HL-60/S4 treated with retinoic acid at 250 ng/mL for 4 days and 3 days (cell line): ENCODE data around the gene FBLN1.

ENCODE experiments used
- in situ Hi-C: fragments of 300-500 bp; cut with MboI; formaldehyde crosslinking; loops from 2 replicates; pipeline ENCODE4 v1.7.0; 2022; ENCODE audit warnings: low sequenced_read_pairs

FBLN1 gene

DNA sequence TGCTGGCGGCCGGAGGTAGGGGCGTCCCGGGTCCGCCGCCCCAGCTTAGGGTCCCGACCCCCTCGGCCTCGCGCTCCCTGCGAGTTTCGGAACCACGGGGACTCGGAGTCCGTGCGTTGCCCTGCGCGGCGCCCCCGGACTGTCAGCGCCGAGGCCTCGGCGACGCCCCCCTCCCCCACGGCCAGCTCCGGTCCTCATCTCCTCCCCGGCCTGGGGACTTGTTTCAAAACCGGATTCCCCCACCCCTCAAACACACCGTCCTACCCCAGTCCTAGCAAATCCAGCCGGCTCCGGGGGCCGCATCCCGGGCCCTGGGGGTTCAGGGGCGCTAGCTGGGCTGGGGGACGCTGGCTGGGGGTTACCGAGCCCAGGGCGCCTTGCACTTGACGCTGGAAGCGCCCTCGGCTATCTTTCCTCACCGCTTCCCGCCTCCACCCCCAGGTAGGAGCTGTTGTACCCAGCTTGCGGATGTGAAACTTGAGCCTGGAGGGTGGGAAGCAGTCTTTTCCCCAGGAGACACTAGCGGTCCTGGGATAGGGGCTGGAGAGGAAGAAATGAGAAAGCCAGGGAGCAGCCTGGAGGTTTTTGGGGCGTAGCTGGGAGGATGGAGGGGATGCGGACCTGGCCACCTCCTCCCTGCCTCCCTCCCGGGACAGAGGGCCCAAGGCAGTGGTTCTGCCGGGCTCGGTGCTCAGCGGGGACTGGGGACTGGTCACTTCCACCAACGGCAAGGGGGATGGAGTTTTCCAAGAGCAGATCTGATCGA lies 550 bp downstream of the FBLN1 start:
- in situ Hi-C loops, result no loop called here

DNA sequence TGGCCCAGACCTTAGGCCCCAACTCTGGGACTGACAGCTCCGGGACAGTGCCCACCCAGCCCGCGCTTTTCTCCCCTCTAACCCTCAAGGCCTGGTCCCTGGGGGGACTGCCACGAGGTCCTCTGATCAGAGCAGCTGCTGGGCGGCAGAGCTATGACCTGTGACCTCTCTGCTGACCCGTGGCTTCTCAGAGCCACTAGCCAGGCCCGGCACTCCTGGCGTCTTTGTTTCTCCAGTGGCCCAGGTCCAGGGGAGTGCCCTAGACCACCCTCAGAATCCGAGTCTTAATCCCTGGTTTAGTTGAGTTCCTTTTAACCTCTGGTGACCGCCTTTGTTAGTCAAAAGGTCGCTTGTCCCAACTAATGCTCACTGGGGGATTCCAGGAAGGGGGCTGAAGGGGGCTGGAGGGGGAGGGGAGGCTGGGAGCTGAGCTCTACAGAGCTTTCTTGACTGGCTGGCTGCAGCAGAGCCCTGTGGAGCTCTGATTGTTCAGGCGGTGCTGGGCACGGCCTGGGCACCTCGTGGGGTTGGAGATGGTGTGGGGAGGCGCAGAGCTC lies 1.2 kb downstream of the FBLN1 start:
- in situ Hi-C loops, result no loop called here

DNA sequence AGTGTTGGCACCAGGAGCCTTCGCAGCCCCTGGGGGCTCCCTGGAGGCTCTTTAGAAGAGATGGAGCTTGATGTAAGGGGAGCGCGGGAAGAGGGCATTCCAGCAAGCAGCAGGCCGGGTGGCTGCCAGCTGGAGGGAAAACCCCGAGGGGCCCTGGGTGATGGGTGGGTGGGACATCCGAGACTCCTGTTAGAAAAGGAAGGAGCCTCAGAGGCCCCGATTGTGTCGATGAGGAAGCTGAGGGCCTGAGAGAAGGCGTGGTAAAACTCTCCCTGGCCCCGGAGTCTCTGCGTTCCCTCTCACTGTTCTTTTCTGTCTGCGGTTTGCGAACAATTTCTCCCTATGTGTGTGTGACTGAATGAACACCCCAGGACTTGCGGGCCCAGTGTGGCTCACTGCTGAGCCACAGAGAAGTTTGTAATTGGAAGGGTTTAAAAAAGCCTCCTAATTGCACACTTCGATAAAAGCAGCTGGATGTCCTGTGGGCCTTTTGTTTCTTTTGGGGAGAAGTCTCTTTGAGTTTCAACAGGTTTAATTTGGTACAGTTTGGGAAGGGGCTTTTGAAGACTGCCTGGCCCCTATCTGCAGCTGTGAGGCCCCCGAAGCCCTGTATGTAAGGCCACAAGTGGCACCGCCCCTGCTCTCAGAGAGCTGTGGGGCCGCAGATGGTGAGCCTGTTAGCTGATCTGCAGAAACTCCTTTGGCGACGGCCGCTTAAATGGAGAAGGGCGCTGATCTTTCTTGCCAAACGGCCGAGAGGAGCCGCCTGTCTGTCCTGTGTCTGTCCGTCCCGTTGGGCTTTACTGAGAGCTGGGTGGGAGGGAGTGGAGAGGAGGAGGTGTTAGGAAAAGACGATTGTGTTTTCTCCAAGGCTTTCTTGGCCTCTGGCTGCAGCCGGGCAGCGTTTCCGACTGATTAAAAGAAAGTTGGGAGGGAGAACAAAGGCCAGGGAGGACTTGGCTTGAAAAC lies 2.0 kb downstream of the FBLN1 start:
- in situ Hi-C loops, result no loop called here

DNA sequence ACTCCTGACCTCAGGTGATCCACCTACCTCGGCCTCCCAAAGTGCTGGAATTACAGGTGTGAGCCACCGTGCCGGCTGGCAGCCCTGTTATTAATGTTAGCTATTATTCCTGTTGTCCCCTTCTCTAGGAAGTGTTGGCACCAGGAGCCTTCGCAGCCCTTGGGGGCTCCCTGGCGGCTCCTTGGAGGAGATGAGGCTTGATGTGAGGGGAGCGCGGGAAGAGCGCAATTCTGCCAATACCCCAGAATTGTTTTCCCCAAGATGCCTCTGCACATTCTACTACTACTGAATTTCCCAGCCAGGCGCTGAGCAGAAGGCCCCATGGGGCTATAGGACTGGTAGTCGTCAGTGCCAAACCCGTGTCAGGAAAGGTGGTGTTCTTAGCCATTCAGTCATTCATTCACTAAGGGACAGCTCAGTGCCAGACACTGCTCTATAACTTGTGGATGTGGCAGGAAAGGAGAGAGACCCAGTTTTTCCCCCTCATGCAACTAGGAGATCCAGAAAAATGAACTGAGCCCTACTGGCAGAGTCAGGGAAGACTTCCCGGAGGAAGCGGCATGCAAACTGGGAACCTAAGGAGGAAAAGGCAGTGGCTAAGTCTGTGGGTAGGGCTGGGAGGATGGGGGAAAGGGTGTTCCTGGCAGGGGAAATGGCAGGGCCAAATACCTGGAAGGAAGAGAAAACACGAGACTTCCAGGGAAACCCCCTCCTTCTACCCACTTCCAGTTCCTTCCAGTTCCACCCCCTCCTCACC lies 3.5 kb downstream of the FBLN1 start:
- in situ Hi-C loops, result no loop called here

DNA sequence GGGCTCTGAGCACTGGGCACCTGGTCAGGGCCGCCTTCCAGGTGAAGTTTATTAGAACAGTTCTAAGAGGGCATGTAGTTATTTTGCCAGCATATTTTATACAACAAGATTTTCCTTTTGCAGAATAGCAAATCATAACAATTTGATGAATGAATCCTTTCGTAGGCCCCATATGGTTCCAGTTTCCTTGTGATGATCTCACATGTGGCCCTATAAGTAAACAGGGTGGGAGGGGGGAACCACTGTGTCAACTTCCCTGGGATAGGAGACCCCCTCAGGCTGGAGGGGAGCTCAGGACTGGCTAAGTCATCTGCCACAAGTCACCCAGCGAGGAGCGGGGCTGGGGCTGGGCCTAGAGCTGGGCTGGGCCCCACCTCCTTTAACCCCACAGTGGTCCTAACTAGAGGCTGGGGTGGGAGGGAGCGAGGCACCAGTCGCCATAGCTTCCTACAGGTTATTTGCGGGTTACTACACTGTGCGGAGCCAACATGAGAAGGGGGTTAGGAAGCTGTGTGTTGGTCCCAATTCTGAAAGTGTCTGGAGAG lies 4.2 kb downstream of the FBLN1 start:
- in situ Hi-C loops, result no loop called here

DNA sequence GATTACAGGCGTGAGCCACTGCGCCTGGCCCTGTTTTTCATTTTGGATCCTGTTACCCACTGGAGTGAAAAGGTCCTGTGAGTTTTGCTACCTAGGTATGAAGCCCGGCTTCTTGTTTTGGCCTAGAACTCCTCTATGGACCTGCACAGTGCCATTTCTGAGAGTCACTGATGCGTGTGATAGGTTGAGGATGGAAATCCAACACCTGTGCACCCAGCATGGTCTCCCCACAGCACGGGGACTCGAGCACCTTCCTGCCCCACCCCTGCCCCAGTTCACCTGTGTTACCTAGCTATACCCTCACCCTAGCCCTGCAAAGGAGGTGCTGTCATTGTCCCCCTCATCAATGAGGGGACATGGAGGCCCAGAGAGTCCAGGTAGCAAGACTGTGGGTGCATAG lies 5.1 kb downstream of the FBLN1 start:
- in situ Hi-C loops, result no loop called here

DNA sequence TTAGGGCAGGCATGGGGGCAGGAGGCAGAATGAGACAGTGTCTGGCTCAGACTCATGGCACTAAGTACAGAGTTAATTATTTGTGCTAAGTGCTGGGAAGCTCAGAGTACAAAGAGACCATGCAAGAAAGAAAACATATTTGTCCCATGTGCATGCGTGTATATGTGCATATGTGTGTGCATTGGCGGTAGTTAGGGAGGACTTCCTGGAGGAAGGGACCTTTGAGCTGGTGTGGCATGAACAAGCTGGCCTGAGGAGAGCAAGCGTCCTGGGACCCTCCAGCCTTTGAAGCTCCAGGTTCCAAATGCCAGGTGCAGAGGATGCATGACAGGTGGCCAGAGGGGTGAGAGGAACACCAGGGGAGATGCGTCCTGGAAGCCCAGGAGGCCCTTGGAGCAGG lies 6.1 kb downstream of the FBLN1 start:
- in situ Hi-C loops, result no loop called here

DNA sequence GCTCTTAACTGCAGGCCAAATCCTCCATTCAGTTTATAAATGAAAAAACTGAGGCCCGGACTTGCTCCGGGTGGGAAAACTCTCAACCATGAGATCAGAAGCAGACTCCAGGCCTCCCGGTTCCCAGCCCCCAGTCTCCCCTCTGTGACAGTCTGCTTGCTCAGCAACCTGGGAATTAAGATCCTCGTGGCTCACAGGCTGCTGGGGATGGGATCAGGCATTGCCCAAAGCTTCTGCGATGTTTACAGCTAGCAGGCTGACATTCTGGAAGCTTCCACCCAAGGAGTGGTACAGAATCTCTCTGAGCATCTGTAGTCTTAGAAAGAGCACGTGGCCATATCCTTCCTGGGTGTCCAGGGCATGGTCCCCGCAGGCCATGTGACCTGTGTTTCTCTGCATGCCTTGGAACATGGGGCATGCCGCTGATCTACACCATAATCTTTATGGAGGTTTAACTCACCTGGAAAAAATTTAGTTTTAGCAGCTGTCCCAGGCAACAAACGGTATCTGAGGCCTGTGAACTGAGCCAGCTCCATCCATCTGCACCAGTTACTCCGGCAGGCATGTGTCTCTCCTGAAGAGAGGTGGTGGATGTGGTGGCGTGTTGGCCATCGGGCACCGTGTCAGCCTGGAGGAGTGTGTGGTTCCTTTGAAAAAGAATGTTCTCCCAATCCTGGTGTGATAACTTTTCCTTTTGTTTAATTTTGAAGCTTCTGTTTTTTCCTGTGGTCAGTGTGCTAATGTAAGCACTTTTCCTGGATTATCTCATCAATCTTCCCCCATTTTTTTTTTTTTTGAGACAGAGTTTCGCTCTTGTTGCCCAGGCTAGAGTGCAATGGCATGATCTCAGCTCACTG lies 7.9 kb downstream of the FBLN1 start:
- in situ Hi-C loops, result no loop called here

DNA sequence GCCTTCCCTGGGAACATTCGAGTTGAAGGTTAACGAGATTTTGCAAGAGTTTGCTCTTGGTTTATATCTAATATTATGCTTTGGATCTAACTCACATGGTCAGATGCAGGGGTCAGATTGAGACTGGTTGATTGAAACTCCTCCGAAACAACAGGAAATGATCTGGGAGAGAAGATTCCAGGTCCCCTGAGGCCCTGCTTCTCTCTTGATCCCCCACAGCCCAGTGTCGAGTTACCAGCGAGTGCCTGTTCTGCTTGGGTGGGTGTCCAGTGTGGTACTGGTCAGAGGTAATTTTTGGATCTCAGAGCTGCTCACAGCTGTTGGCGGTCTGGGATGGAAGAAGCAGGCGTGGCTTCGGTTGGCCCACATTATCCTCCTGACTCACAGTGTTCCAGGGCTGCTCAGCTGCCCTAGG lies 9.2 kb downstream of the FBLN1 start:
- in situ Hi-C loops, result no loop called here

DNA sequence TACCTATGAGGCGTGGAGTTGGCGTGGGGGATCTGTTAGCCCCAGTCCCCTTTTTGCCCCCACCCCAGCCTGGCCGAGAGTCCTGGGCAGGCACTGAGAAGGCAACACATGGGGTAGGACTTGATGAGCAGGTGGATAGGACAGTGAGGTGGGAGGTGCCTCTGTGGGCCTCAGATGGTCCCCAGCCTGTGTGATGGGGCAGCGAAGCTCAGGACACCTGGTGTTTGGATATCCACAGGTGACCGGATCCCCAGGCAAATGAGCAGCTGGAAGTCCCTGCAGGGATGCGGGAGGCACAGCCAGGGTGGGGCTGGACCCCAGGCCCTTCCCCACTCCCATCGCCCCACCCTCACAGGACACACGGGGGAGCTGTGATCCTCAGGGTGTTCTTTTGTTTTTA lies 9.7 kb downstream of the FBLN1 start:
- in situ Hi-C loops, result no loop called here

DNA sequence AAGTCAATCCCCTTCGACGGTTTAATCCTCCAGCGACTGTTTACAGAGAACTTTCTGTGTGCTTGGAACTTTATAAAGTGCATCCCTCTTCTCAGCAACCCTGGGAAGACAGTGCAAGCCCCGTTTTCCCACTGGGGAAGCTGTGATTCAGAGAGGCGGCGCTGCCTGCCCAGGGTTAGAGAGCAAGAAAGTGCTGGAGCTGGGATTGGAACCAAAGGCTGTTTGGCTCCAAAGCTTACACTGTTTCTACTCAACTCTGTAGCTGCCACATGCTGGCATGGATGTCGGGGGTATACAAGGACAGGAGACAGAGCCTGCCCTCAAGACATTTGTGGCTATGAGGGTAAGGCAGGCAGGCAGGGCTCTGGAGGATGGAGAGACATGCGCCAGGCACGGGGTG lies 13.0 kb downstream of the FBLN1 start:
- in situ Hi-C loops, result no loop called here

DNA sequence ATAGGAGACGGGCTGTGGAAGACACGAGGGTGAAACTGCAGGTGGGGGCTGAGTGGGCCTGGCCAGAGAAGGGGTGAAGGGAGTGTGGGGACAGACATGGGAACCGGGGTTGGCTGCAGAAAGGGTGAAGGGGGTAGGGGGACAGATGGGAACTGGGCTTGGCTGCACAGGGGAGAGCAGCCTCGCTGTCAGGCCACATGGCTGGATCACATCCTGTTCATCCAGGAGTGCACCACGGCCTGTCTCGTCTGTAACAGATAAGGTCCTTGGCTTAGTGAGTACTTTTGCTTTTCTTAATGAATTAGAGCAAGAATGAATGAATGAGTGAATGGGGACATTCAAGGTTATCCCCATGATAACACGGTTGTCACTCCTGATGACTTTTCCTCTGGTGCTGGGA lies 13.5 kb downstream of the FBLN1 start:
- in situ Hi-C loops, result no loop called here

DNA sequence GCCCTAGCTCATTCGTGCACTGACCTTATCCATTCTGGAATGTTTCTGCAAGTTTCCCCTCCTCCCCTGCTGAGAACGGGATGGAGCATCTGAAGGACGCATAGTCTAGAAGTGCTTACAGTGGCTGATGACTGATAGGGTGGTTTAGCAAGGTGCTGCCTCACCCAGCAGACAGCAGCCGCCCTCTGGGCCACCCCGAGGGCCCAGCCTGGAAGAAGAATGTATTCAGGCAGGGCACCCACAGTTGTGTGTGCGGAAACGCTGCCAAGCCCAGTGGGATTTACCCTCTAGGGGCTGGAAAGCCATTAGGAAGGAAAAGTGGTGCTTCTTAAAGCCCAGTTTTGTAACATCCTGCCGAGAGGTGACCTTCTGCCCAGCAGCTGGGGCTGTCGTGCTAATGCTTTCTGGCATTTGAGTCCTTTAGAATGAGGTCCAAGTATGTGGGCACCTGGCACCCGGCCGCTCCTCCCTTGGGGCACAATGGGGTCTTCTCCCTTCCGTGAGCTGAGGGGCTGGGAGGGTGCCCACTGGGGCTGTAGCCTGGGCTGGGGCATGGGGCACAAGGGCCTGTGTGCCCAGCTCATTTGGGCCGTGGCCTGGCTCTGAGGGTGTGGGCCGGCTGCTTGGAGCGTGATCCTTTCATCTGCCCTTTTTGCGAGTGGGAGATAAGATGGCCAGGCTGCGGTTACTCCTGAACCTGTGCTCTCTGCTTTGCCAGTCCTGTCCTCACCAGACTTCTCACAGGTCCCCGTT lies 14.4 kb downstream of the FBLN1 start:
- in situ Hi-C loops, result no loop called here

DNA sequence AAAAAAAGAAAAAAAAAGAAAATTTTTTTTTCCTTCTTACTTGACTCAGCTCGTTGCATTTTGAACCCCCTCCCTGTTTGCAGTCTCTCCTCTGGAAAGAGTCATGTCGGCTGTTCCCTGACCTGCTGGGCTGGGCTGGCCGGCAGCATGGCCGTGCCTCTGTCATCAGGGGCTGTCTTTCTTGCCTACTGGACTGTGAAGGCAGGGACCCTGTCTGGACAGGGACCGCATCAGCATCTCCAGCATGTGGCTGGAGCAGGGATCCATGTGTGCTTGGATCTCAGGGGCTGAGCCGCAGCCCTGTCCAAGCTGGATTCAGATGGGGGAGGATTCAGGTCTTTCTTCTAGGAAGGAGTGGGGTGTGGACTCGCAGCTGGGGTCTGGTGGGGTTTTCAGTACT lies 15.5 kb downstream of the FBLN1 start:
- in situ Hi-C loops, result no loop called here

DNA sequence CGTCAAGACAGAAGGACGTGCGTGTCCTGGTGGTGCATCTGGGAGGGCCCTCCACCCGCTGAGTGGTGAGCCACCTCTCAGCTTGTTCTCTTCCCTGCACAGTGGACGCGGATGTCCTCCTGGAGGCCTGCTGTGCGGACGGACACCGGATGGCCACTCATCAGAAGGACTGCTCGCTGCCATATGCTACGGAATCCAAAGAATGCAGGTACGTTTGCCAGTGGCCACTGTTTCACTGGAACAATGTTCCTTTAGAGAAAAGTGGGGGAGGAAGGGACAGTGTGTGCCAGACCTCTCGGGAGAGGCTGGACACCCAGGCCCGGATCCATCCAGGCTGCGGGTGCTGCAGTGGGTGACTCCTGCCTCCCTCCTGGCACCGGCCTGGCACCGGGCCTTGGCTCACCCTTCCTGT lies 15.9 kb downstream of the FBLN1 start:
- in situ Hi-C loops, result no loop called here

DNA sequence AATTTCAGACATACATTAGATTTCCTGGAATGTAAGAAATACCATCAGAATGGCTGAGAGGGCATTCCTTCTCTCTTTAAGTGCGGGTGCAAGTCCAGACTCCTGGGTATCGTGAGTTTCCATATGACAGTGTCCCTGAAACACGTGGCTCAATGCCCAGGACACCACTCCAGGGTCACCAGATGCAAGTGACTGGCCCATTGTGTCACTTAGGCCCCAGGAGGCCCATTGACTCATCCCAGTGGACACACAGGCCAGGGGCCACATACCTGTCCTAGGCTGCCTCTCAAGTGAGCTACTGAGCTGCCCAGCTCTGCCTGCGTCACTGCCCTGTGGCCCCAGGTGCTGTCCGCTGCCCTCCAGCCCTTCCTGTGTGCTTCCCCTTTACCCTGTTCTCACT lies 18.5 kb downstream of the FBLN1 start:
- in situ Hi-C loops, result no loop called here

DNA sequence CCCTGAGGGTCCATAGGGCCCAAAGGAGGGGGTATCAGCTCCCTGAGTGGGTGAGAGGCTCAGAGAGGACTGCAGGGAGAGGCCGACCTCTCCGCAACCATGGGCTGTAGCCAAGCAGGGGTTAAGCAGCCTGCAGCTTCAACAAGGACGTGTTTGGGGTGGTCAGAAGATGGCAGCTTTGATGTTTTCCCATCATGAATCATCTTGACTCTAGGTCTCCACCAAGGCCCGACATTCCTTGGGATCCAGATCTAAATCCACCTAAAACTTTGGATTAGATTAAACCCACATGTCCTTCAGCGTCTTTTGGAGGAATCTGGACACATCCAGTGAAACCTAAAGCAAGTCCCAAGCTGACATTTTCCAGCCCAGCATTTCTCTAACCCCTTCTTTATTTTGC lies 19.8 kb downstream of the FBLN1 start:
- in situ Hi-C loops, result no loop called here

DNA sequence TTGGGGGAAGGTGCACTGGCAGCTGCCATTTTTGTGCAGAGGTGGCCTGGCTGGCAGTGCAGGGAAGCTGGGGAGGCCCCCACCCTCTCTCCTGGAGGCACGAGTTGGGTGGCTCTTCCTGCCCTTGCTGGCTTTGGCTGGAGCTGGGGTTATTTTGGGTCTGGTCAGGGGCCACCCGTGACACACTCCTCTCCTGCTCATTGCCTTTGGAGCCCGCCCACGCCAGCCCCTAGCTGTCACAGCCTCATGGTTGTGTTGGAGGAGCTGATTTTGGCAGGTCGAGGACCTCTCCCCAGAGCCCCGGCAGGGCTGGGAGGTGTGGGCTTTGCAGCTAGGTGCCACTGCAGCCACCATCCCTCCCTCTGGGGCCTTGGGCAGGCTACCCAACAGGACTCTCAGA lies 21.5 kb downstream of the FBLN1 start:
- in situ Hi-C loops, result no loop called here

DNA sequence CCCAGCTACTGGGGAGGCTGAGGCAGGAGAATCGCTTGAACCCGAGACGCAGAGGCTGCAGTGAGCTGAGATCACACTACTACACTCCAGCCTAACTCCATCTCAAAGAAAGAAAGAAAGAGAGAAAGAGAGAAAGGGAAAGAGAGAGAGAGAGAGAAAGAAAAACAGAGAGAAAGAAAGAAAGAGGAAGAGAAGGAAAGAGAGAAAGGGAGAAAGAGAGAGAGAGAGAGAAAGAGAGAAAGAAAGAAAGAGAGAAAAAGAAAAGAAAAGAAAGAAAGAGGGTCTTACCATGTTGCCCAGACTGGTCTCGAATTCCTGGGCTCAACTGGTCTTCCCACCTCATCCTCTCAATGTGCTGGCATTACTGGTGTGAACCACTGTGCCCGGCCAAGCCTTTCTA lies 22.3 kb downstream of the FBLN1 start:
- in situ Hi-C loops, result no loop called here
